Measurements from ENCODE around the gene RNF215.

GRCh38 chr22:30424534-30425326 lies 37.5 kb upstream of the RNF215 start:
- TF ChIP-seq, protein P1, sequence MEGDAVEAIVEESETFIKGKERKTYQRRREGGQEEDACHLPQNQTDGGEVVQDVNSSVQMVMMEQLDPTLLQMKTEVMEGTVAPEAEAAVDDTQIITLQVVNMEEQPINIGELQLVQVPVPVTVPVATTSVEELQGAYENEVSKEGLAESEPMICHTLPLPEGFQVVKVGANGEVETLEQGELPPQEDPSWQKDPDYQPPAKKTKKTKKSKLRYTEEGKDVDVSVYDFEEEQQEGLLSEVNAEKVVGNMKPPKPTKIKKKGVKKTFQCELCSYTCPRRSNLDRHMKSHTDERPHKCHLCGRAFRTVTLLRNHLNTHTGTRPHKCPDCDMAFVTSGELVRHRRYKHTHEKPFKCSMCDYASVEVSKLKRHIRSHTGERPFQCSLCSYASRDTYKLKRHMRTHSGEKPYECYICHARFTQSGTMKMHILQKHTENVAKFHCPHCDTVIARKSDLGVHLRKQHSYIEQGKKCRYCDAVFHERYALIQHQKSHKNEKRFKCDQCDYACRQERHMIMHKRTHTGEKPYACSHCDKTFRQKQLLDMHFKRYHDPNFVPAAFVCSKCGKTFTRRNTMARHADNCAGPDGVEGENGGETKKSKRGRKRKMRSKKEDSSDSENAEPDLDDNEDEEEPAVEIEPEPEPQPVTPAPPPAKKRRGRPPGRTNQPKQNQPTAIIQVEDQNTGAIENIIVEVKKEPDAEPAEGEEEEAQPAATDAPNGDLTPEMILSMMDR (IDR thresholded peaks at IDR 0.05): no peak
- TF ChIP-seq EZH2 (IDR thresholded peaks at IDR 0.05): no peak
- TF ChIP-seq EZH2phosphoT487 (IDR thresholded peaks at IDR 0.05): no peak

All from neural progenitor cell (in vitro differentiated cells).